GM12873 (cell line): ENCODE measurements around the gene COPS8.

ENCODE experiments used
- TF ChIP-seq, protein P1 (sequence below): IDR thresholded peaks from 2 replicates; pipeline ENCODE4 v1.5.1; 2012; ENCODE audit warnings: low read depth, mild to moderate bottlenecking, moderate library complexity, low read length, control low read depth; ENCODE audit not compliant: insufficient read depth; ENCODE audit errors: missing control alignments

The COPS8 gene

DNA sequence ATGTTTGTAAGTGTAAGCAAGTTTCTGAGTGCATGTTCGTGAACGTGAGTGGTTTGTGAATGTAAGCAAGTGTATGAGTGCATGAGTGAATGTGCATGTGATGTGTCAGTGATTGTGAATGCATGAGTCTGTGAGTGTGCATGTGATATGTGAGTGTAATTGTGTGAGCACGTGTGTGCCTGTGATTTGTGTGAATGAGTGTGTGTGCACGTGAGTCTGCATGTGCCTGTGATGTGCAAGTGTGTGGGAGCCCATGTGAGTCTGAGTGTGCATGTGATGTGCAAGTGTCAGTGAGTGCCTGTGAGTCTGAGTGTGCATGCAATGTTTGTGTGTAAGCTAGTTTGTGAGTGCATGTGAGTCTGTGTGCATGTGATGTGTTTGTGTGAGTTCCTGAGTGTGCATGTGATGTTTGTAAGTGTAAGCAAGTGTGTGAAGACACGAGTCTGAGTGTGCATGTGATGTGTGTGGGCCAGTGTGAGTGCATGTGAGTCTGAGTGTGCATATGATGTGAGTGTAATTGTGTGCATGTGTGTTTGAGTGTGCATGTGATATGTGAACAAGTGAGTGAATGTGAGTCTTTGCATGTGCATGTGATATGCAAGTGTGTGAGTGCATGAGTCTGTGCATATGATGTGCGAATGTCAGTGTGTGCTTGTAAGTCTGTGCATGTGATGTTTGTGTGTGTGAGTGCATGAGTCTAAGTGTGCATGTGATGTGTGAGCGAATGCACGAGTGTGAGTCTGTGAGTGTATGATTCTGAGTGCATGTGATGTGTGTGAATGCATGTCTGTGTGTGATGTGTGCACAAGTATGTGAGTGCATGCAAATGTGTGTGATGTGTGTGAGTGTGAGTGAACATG is 45.1 kb downstream of the COPS8 start:
- TF ChIP-seq, protein P1, sequence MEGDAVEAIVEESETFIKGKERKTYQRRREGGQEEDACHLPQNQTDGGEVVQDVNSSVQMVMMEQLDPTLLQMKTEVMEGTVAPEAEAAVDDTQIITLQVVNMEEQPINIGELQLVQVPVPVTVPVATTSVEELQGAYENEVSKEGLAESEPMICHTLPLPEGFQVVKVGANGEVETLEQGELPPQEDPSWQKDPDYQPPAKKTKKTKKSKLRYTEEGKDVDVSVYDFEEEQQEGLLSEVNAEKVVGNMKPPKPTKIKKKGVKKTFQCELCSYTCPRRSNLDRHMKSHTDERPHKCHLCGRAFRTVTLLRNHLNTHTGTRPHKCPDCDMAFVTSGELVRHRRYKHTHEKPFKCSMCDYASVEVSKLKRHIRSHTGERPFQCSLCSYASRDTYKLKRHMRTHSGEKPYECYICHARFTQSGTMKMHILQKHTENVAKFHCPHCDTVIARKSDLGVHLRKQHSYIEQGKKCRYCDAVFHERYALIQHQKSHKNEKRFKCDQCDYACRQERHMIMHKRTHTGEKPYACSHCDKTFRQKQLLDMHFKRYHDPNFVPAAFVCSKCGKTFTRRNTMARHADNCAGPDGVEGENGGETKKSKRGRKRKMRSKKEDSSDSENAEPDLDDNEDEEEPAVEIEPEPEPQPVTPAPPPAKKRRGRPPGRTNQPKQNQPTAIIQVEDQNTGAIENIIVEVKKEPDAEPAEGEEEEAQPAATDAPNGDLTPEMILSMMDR: no peak

DNA sequence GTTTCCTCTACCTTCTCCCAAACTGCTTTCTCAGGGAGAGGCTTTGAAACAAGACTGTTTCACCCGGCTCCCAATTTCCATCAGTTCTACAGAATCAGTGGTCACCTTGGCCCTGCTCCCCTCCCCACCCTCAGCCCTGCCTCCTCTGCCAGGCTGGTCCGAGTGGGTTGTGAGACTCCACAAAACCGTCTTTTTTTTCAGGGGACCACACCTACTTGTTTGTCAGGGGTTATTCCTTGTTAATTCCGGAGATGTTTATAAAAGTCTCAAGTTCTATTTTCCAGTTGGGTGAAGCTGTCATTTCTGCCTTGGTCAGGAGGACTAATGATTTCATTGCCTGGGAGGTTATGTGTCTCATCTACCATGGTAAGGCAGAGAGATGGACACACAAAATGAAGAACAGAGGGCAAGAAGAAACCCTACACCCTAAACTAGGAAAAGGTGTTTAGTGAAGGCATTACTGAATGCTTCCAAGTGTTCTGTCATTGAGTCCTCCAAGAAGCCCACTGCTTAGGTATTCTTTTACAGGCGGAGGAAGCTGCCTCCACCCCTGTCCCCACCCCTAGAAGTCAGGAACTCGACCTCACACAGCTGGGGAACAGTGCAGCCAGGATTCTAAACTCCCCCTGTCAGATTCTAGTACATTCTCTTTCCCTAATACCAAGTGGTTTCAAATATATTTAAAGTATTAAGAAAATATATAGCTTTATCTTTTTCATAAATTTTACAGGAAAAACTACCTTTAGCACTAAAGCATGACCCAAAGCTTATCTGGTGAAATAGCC is 46.3 kb downstream of the COPS8 start:
- TF ChIP-seq, protein P1: no peak

DNA sequence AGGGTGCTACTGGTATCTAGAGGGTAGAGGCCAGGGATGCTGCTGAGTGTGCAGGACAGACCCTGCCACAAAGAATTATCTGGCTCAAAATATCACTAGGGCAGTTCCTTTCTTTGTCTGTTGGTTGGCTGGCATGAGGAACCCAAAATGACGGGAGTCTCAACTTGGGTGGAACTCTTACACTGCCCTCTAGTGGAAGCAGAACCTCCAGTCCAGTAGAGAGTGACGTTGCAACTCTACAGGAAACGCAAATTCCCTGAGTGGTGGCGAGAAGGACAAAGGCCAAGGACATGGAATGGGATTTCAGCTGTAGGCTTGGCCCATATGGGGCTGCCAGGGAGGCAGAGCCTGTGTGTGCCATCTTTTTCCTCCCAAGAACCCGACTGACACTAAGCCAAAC is 47.1 kb downstream of the COPS8 start:
- TF ChIP-seq, protein P1: peak; percentile 72

DNA sequence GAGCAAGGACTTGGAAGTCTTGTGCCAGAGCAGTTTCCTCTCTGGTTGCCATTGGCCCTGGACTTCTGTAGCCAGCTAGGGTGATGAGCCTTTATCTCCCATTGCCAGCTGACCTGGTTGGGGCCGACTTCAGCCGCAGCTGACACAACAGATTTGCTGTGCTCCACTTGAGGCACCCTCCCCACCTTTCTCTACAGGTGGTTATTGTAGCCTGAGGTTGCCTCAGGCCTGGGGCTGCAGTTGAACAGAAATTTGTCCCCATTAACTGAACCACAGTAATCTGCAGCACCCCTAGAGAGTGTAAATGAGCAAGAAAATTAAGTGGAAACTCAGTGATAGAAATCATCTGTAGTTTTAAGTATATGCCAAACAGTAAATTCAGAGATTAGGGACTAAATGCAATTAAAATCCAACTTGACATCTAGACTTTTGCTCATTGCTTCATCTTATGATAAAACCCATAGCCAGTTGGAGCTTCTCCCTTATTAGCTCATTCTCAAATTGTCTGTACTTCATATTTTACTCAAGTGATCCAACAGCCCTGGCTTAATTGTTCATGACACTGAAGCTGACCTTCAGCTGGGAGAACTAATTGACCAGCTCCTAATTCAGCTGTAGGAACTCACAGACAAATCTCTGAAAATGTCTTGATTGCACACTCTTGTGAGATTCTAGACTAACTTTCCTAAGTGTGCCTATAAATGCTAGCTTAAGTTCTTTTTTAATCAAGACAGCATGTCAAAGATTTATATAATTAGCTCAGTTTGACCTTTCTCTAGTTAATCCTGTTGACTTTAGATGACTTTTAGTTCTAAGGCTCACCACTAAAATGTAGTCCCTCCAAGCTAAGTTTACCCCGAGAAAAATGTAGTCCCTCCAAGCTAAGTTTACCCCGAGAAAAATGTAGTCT is 48.9 kb downstream of the COPS8 start:
- TF ChIP-seq, protein P1: no peak

DNA sequence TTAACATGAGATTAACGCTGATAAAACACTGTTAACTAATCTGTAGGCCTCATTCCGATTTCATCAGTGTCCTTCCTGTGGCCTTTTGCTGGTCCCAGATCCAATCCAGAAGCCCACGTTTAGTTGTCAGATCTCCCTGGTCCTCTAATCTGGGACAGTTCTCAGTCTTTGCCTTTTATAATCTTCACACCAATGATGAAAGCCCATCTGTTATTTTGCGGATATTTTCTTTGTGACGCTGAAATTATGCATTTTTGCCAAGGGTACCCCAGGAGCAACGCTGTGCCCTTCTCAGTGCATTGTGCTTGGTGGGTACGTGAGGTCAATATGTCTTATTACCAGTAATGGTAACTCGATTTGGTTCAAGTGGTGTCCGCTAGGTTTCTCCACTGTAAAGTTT is 51.1 kb downstream of the COPS8 start:
- TF ChIP-seq, protein P1: no peak

DNA sequence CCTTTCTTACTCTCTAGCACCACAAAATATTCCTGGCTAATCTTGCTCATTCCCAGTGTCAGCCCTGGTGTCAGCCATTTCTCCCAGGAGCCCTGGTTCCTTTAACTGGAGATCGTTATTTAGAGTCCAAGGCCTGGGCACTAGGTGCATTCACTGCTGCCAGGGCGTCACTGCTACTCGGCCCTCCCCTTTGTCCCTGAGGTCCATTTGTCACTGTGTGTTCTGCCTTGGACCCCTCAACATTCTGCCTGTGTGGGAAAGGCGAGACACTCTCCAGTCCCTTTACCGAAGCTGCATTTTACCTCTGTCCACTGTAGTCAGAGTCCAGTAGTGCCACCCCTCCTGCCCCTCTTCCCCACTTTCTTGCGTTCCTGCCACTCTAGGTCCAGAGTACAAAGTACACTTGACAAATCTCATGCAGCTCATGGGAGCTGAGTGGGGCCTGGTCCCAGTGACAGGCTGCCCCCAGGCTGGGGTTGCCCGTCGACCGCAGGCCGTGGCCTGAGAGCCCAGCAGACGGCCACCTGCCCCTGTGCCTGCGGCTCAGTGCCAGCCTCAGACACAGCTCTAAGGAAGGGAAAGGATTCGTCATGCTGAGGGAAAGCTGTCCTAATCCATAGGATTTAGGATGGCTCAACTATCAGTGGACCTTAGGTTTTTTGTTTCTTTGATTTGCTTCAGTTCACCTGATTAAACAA is 52.1 kb downstream of the COPS8 start:
- TF ChIP-seq, protein P1: no peak
